ACC112 (cell line): ENCODE results near the gene C20orf204.

Experiments used
- H2AFZ ChIP-seq: fragments of 200-600 bp; sonication (generic); one replicate; pipeline ENCODE4 v1.6.0; 2017; ENCODE audit warnings: antibody characterized with exemption, low read length; ENCODE audit not compliant: unreplicated experiment
- H3K27ac ChIP-seq: fragments of 200-600 bp; sonication (generic); 2 replicates; pipeline ENCODE4 v1.5.1; 2014; ENCODE audit warnings: low read depth, mild to moderate bottlenecking, antibody characterized with exemption, low read length, moderate library complexity
- H3K27me3 ChIP-seq: fragments of 200-600 bp; sonication (generic); 2 replicates; pipeline ENCODE4 v1.6.1; 2014; ENCODE audit warnings: mild to moderate bottlenecking, antibody characterized with exemption, low read length, moderate library complexity, mixed read lengths; ENCODE audit not compliant: insufficient read depth
- H3K36me3 ChIP-seq: fragments of 200-600 bp; sonication (generic); 2 replicates; pipeline ENCODE4 v1.6.1; 2016; ENCODE audit warnings: mild to moderate bottlenecking, antibody characterized with exemption, low read length, moderate library complexity, mixed read lengths; ENCODE audit not compliant: insufficient read depth
- H3K4me1 ChIP-seq: fragments of 200-600 bp; sonication (generic); one replicate; pipeline ENCODE4 v1.6.1; 2016; ENCODE audit warnings: low read length, mixed read lengths; ENCODE audit not compliant: insufficient read depth, unreplicated experiment, control insufficient read depth
- H3K4me3 ChIP-seq: fragments of 200-600 bp; sonication (generic); 2 replicates; pipeline ENCODE4 v1.5.1; 2014; ENCODE audit warnings: mild to moderate bottlenecking, low read depth, low read length
- H3K79me2 ChIP-seq: fragments of 200-600 bp; sonication (generic); one replicate; pipeline ENCODE4 v1.6.0; 2016; ENCODE audit warnings: low read length; ENCODE audit not compliant: control insufficient read depth, unreplicated experiment, insufficient read depth

Gene C20orf204

DNA sequence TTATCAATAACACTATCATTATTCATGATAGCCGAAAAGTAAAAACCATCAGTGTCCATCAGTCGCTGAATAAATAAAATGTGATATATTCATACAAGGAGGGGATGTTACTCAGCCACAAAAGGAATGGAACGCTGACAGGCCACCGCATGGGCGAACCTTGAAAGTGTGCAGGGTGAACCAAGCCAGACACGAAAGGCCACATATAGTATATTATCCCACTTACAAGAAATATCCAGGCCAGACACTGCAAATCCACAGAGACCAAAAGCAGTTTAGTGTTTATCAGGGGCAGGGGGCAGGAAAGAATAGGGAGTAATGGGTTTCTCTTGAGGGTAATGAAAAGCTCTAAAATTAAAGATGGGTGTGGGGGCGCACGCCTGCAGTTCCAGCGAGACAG, 7.8 kb downstream of the C20orf204 start:
- H3K4me1 ChIP-seq: peaks cover 16% of the 10 kb centered on the region
- peaks cover 47% of the 10 kb centered on the region for H3K27me3 ChIP-seq
- H3K27ac ChIP-seq: no peak overlapping the region
- H2AFZ ChIP-seq: no peak overlapping the region
- H3K79me2 ChIP-seq: no peaks in the 10 kb centered on the region
- H3K4me3 ChIP-seq: no peak overlapping the region
- no peaks in the 10 kb centered on the region for H3K36me3 ChIP-seq

DNA sequence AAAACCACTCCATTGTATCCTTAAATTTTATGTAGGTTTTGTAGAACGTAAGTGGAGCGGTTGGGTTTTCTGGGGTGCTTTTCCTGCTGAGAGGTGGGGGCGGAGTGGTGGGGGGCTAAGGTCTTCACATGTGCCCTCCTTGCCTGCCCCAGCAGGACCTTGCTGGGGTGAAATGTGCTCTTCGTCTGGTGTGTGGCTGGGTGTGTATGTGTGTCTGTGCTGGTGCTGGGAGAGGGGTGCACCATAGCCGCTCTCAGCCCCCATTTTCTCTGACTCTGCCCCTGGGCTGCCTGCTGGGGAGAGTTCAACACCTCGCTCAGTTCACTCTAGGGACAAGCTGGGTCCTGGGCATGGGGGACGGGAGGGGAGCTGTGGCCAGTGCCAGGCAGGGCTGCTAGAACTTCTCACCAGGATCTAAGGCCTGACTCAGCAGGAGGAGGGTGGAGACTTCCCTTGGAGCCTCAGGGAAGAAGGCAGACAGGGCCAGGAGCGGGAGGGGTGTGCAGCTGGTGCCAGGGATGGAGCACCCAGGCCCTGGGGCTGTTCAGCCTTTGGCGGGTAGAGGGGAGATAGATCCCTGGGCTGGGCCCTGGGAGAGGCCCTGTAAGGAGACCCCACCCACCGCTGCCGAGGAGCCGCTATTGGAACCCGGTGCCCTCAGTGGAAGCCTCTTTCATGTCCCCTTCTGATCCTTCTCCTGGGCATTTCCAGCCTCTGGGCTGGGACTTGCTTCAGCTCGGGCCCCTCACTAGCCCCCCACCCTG, 8.7 kb downstream of the C20orf204 start:
- H3K27ac ChIP-seq: no peak overlapping the region
- H3K79me2 ChIP-seq: no peaks in the 10 kb centered on the region
- H3K4me3 ChIP-seq: no peak overlapping the region
- H3K36me3 ChIP-seq: no peaks in the 10 kb centered on the region
- peaks cover 48% of the 10 kb centered on the region for H3K27me3 ChIP-seq
- peaks cover 12% of the 10 kb centered on the region for H3K4me1 ChIP-seq
- H2AFZ ChIP-seq: no peak overlapping the region

DNA sequence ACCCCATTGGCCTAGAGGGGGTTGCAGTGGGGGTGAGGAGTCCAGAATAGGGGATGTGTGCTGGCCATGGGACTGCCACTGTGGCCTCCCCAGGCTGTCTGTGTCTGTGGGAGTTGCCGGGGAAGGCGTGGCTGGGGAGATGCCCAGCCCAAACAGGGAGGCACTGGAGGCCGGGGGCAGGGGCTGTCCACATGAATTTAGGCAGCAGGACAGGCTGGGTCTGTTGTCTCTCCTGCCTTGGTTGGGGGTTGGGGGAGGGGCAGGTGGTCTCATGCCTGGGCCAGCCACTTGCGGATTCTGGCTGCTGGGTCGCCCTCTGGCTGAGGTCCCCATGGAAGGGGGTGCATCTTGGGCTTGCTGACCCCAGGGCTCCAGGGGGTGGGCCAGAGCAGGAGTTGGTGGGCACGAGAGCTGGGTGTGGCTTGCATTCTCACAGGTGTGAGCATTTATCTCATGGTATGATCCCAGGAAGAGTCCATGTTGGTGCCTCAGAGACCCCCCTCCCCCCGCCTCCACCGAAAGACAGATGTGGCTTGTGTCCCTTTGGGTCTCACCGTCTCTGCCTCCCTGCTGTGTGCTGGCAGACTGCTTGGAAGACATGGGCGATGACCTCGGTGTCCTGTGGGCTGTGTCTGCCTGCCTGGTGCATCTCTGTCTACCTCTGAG, 9.5 kb downstream of the C20orf204 start:
- H2AFZ ChIP-seq: no peak overlapping the region
- H3K27me3 ChIP-seq: peaks cover 45% of the 10 kb centered on the region
- no peak overlapping the region for H3K27ac ChIP-seq
- no peak overlapping the region for H3K4me3 ChIP-seq
- H3K79me2 ChIP-seq: no peaks in the 10 kb centered on the region
- H3K4me1 ChIP-seq: peaks cover 16% of the 10 kb centered on the region
- H3K36me3 ChIP-seq: no peaks in the 10 kb centered on the region

DNA sequence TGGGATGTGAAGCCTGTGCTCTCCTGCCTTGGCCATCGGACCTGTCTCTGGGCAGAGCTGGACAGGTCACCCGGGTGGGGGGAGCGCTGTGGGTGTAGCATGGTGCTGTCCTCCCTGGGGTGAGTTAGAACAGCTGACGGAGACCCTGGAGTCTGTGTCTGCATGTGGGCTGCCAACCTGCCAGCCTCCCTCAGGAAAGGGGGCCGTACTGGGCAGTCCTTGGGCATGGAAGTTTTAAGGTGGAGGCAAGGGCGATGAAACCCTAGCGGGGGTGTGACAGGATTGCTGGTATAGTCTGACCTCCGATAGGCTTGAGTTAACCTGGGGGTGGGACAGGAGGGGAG, 11.0 kb downstream of the C20orf204 start:
- H3K36me3 ChIP-seq: no peaks in the 10 kb centered on the region
- peaks cover 16% of the 10 kb centered on the region for H3K4me1 ChIP-seq
- H3K27me3 ChIP-seq: peaks cover 31% of the 10 kb centered on the region
- H3K27ac ChIP-seq: no peak overlapping the region
- H2AFZ ChIP-seq: no peak overlapping the region
- no peak overlapping the region for H3K4me3 ChIP-seq
- no peaks in the 10 kb centered on the region for H3K79me2 ChIP-seq

DNA sequence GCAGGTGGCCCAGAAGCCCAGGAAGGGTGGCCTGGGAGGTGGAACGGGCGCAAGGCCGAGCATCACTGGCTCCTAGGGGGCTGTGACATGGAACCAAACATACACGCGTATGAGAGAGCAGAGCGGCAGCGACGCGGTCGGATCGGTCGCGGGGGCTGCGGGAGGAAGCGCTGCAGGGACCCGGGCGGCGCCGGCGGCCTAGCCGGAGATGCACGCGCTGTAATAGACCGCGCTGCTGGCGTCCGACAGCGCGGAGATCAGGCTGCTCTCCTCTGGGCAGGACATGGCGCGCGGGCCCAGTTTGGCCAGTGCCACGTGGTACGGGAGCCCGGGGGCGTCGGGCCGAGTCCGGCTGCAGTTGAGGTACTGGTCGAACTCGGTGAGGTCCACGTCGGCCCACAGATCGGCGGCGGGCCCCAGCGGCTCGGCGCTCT, 12.0 kb downstream of the C20orf204 start:
- Histone ChIP-seq H3K36me3 (no peaks in the 10 kb centered on the region), H3K4me3 (no peak overlapping the region), H3K4me1 (peaks cover 16% of the 10 kb centered on the region), H3K27me3 (peaks cover 26% of the 10 kb centered on the region), H3K79me2 (no peaks in the 10 kb centered on the region), H2AFZ (no peak overlapping the region), H3K27ac (no peak overlapping the region)

DNA sequence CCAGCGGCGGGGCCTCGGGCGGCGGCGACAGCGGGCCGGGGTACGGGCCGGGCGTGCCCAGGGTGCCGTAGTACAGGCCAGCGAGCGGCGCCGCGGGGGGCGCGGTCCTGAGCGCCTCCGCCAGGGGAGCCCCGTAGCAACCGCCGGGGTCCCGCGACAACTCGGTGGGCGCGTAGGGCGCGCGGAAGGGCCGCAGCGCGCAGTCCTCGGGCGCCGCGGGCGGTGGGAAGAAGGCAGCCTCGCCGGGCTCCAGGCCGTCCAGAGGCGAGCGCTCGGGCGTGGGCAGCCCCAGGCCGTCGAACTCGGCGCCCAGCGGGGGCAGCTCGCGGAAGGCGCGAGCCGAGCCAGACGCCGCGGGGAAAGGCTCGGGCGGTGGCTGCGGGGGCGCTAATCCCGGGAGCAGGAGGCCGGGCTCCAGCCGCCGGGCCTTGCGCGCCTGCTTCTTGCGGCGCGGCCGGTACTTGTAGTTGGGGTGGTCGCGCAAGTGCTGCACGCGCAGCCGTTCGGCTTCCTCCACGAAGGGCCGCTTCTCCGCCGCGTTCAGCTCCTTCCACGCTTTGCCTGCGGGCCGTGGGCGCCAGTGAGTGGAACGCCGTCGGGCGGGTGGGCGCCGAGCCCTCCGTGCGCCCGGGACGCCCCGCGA, 12.5 kb downstream of the C20orf204 start:
- H2AFZ ChIP-seq: no peak overlapping the region
- H3K36me3 ChIP-seq: no peaks in the 10 kb centered on the region
- H3K79me2 ChIP-seq: no peaks in the 10 kb centered on the region
- H3K27ac ChIP-seq: no peak overlapping the region
- H3K4me1 ChIP-seq: peaks cover 16% of the 10 kb centered on the region
- H3K27me3 ChIP-seq: peaks cover 26% of the 10 kb centered on the region
- H3K4me3 ChIP-seq: no peak overlapping the region

DNA sequence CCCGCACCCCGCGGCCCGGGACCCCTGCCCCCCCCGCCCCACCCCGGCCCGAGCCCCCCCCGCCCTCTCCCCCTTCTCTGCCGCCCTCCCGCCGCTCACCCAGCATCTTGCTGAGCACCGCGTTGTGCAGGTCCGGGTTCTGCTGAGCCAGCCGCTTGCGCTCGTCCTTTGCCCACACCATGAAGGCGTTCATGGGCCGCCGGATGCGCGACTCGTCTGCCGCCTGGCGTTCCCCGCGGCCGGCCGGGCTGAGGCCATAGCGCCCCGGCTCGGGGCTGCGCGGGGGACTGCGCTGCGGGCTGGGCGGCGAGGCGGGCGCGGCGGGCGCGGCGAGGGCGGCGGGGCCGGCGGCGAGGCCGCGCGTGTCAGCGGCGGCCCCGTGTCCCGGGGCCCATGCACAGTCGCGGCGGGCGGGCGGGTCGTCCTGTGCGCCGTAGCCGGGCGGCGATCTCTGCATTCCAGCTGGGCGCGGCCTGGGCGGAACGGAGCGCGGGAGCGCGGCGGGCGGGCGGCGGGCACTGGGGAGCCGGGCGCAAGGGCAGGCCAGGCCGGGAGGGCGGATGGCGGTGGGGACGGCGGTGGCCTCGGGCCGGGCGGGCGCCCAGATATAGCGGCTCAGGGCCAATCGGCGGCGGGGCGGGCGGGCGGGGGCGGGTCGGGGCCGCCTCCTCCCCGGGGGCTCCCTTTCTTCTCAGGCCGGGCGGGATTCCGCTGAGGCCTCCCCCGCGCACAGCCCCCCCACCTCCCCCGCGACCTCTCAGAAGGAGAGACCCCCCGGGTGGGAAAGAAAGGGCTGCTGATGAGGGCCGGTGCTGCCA, 13.3 kb downstream of the C20orf204 start, which contains the start of gene SOX18:
Gene SOX18, minus strand, starts transcription at position 580 of the 818 bp plus-strand sequence. Its CDS starts 123 bp downstream, at position 457.
- H3K27me3 ChIP-seq: peaks cover 26% of the 10 kb centered on the region
- H3K4me1 ChIP-seq: peaks cover 20% of the 10 kb centered on the region
- no peaks in the 10 kb centered on the region for H3K79me2 ChIP-seq
- H2AFZ ChIP-seq: no peak within 1 kb of the TSS
- no peak within 1 kb of the TSS for H3K27ac ChIP-seq
- no peaks in the 10 kb centered on the region for H3K36me3 ChIP-seq
- H3K4me3 ChIP-seq: no peak within 1 kb of the TSS

DNA sequence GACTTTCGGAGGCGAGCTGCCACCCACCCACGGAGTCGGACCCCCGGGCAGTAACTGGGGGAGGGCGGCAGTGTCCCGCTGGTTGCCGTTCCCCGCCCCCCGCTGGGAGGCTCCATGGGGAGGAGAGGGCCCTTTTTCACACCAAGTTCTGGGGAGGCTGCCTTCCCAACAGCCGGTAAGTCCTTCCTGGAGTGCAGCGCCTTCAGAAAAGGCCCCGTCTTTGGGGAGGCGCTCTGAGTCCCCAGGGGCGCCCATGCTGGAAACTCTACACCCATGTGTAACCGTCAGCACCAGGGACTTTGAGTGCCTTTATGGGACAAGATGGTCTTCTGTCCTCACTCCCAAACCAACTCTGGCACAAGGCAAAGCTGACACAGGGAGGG, 13.9 kb downstream of the C20orf204 start:
- Histone ChIP-seq H3K4me3 (no peak overlapping the region), H3K27ac (no peak overlapping the region), H3K4me1 (peaks cover 17% of the 10 kb centered on the region), H3K36me3 (no peaks in the 10 kb centered on the region), H3K27me3 (peaks cover 26% of the 10 kb centered on the region), H3K79me2 (no peaks in the 10 kb centered on the region), H2AFZ (no peak overlapping the region)

DNA sequence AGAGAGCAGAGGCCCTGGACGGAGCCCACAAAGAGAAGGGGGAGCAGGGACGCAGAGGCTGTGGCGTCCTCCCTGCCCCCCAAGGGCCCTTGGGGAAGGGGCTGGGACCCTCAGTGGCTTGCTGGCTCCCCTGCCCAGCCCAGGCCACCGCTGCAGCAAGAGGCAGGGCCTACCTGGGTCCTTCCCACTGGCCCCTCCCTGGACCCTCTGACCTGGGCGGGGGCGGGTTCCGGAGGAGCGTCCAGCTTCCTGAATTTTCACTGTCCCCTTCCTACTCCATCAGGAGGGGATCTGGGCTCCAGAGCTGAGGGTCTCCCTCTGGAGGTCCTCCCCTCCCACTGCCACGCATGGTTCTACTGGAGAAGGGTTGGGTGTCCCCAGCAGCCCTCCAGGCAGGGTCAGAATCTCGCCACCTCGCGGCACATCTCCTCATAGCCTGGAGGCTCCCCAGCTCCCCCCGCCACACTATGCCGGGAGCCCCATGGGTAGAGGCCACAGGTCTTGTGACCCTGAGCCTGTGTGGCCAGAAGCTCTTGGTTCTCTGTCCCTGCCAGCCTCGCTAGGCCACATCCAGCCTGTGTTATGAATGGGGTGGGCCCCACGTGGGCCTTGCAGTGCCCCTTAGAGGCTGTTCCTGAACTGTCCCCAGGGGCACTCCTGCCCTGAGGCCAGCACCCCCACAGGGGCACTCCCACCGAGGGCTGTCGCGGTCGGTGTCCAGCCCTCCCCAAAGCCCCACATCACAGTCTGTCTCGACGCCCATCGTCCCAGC, 14.5 kb downstream of the C20orf204 start:
- peaks cover 12% of the 10 kb centered on the region for H3K4me1 ChIP-seq
- H3K79me2 ChIP-seq: no peaks in the 10 kb centered on the region
- no peak overlapping the region for H3K4me3 ChIP-seq
- H2AFZ ChIP-seq: no peak overlapping the region
- peaks cover 26% of the 10 kb centered on the region for H3K27me3 ChIP-seq
- H3K36me3 ChIP-seq: no peaks in the 10 kb centered on the region
- H3K27ac ChIP-seq: no peak overlapping the region

DNA sequence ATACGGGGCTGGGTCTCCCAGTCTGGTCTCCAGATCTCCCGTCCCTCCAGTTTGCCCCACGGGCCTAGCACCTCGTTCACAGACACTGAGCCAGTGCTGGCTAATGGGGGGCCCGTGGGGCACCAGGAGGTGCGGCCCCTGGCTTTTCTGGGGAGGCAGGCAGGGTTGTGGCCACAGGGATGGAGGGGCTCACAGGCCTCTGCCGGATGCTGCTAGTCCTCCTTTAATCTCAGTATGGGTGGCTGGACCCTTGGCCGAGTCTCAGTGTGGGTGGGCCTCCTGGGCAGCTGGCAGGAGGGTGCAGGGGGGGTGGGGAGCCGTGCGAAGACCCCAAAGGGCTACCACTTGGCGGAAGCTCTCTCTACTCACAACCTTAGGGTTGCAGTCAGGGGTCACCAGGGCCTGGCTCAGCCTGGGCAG, 15.1 kb downstream of the C20orf204 start:
- H3K36me3 ChIP-seq: no peaks in the 10 kb centered on the region
- H2AFZ ChIP-seq: no peak overlapping the region
- no peak overlapping the region for H3K27ac ChIP-seq
- no peaks in the 10 kb centered on the region for H3K79me2 ChIP-seq
- H3K4me1 ChIP-seq: peaks cover 16% of the 10 kb centered on the region
- H3K4me3 ChIP-seq: no peak overlapping the region
- H3K27me3 ChIP-seq: peaks cover 26% of the 10 kb centered on the region
